Bronchial epithelial cell (primary cell): ENCODE results near the gene MALT1. TPM values are rescaled to one million over a fixed set of nuclear protein-coding genes. Genes with fewer than 3 reads are reported as not detected.

Experiments
- DNase-seq: peaks from one replicate; pipeline ENCODE4 v3.0.0-alpha.2; 2010; ENCODE audit warnings: low read depth
- FAIRE-seq: peaks from 2 replicates; lab custom pipeline; 2011; peaks lifted over from hg19 to GRCh38; lab: Jason Lieb, UNC
- H3K27me3 ChIP-seq: 2 replicates; pipeline ENCODE4 v1.5.1; 2011; ENCODE audit warnings: low read length; ENCODE audit not compliant: control insufficient read depth, insufficient read depth
- H3K36me3 ChIP-seq: 2 replicates; pipeline ENCODE4 v1.5.1; 2011; ENCODE audit warnings: low read length; ENCODE audit not compliant: control insufficient read depth, insufficient read depth
- H3K4me3 ChIP-seq: 2 replicates; pipeline ENCODE4 v1.5.1; 2011; ENCODE audit warnings: mild to moderate bottlenecking, low read depth, low read length, control low read depth
- total RNA-seq: library from RNA; depleted of rRNA; stranded (reverse); fragments of >200 nt; gene quantifications from 2 replicates; pipeline ENCODE4 v1.2.1, GENCODE V29; 2014
- TF ChIP-seq, protein P1 (sequence below): IDR thresholded peaks from 2 replicates; pipeline ENCODE4 v1.5.1; 2011; ENCODE audit warnings: mild to moderate bottlenecking, moderate library complexity, low read length, control low read depth, inconsistent platforms; ENCODE audit not compliant: insufficient read depth, severe bottlenecking

Gene MALT1
- total RNA-seq, 1 donor from 2014 or later: 62.4 TPM

GRCh38 chr18:58657494-58657893 lies 13.8 kb upstream of the MALT1 start:
- TF ChIP-seq, protein P1, sequence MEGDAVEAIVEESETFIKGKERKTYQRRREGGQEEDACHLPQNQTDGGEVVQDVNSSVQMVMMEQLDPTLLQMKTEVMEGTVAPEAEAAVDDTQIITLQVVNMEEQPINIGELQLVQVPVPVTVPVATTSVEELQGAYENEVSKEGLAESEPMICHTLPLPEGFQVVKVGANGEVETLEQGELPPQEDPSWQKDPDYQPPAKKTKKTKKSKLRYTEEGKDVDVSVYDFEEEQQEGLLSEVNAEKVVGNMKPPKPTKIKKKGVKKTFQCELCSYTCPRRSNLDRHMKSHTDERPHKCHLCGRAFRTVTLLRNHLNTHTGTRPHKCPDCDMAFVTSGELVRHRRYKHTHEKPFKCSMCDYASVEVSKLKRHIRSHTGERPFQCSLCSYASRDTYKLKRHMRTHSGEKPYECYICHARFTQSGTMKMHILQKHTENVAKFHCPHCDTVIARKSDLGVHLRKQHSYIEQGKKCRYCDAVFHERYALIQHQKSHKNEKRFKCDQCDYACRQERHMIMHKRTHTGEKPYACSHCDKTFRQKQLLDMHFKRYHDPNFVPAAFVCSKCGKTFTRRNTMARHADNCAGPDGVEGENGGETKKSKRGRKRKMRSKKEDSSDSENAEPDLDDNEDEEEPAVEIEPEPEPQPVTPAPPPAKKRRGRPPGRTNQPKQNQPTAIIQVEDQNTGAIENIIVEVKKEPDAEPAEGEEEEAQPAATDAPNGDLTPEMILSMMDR: no peak
- no peak for FAIRE-seq
- Histone ChIP-seq H3K36me3 (no peaks in the 10 kb centered on the region), H3K27me3 (no peaks in the 10 kb centered on the region), H3K4me3 (no peak overlapping the region)
- no peak for DNase-seq

GRCh38 chr18:58659691-58660090 lies 11.6 kb upstream of the MALT1 start:
- FAIRE-seq (no peak), DNase-seq (no peak)
- TF ChIP-seq, protein P1: no peak
- Histone ChIP-seq H3K27me3 (no peaks in the 10 kb centered on the region), H3K36me3 (no peaks in the 10 kb centered on the region), H3K4me3 (no peak overlapping the region)

DNA sequence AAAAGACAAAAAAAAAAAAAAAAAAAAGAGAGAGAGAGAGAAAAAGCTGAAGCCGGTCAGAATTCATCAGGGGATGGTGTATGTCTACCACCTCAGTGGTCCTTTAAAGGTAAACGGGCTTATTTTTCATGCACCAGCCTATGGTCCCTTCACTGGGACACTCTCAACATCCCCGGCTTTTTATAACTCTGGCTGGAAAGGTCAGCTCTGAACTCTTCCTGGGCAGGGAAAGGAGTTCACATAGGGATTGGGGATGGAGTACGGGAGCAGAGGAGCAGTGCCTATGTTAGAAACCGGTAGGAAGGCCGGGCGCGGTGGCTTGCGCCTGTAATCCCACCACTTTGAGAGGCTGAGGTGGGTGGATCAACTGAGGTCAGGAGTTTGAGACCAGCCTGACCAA lies 10.3 kb upstream of the MALT1 start:
- no peak overlapping the region for H3K4me3 ChIP-seq
- TF ChIP-seq, protein P1: no peak
- no peak for FAIRE-seq

DNA sequence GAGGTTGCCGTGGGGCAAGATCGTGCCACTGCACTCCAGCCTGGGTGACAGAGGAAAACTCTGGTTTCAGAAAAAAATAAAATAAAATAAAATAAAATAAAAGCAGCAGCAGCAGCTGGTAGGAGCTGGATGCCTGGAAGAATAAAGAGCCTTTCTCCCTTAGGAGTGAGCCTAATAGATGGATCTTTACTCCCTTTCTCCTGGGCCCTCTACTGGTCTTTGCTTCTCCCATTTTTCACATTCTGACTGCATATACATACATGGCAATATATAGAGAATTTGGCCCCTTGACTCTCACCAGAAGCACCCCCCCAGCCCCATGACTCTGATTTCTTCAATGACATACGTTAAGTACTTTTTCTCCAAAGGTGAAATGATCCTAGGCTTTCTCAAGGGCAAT lies 9.8 kb upstream of the MALT1 start:
- DNase-seq (no peak), FAIRE-seq (no peak)
- H3K27me3 ChIP-seq: no peaks in the 10 kb centered on the region
- TF ChIP-seq, protein P1: peak; percentile 25
- no peak overlapping the region for H3K4me3 ChIP-seq
- H3K36me3 ChIP-seq: no peaks in the 10 kb centered on the region

More for the DNA sequence above, 10.3 kb upstream of the MALT1 start:
- no peaks in the 10 kb centered on the region for H3K36me3 ChIP-seq
- no peaks in the 10 kb centered on the region for H3K27me3 ChIP-seq
- DNase-seq: no peak

DNA sequence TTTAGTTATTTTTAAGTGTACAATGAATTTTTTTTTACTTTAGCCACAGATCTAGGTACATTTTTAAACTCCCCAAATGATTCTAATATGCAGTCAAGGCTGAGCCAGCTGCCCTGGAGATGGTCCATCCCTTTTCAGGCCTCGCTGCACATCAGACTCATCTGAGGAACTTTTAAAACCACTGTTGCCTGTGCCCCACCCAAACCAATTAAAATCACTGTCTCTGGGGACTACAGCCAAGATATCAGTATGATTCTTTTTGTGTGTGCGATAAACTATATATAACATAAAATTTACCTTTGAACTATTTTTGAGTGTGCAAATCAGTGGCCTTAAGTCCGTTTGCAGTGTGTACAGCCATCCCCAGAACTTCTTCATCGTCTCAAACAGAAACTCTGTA lies 9.1 kb upstream of the MALT1 start:
- H3K4me3 ChIP-seq: no peak overlapping the region

DNA sequence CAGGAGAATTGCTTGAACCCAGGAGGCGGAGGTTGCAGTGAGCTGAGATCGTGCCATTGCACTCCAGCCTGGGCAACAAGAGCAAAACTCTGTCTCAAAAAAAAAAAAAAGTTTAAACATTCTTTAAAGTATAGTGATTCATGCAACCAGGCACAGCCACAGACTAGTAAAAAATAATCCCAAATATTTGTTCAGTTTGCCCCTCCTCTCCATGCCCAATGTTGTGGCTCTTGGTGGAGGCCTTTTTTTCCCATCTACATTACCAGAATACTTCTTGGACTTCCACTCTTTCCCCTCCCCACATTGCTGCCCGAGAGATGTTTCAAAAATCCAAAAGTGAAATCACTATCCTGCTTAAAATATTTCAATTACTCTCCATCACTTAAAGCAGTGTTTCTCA lies 5.1 kb upstream of the MALT1 start:
- H3K4me3 ChIP-seq: no peak overlapping the region
- no peaks in the 10 kb centered on the region for H3K27me3 ChIP-seq
- no peaks in the 10 kb centered on the region for H3K36me3 ChIP-seq
- TF ChIP-seq, protein P1: no peak
- FAIRE-seq (no peak), DNase-seq (no peak)

More for the DNA sequence above, 9.1 kb upstream of the MALT1 start:
- Histone ChIP-seq H3K27me3 (no peaks in the 10 kb centered on the region), H3K36me3 (no peaks in the 10 kb centered on the region)
- TF ChIP-seq, protein P1: no peak
- DNase-seq (no peak), FAIRE-seq (no peak)
